ENCODE results near the gene TAS2R38.

TAS2R38 gene

DNA sequence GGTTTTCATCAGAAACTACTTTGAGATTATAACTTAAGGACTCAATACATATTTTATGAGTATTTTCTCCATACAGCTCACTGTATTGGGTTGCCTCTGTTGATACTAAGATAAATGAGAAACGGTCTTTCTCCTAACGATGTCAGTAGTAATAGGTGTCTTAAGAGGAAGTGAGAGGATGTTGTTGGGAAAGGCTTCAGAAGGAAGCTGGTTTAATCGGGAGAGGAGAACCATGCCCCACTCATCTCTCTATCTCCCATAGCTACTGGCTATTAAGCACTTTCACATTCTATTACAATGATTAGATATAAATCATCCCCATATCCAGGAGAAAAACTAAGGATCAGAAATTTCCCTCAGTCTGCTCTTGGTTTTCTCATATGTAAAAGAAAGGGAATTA is 28.8 kb downstream of the TAS2R38 start:
- no peak overlapping the region for H2AFZ ChIP-seq (ENCODE audit: low read depth)
- no peaks in the 10 kb centered on the region for H3K36me3 ChIP-seq (ENCODE audit: insufficient read depth)
- TF ChIP-seq, protein P1, sequence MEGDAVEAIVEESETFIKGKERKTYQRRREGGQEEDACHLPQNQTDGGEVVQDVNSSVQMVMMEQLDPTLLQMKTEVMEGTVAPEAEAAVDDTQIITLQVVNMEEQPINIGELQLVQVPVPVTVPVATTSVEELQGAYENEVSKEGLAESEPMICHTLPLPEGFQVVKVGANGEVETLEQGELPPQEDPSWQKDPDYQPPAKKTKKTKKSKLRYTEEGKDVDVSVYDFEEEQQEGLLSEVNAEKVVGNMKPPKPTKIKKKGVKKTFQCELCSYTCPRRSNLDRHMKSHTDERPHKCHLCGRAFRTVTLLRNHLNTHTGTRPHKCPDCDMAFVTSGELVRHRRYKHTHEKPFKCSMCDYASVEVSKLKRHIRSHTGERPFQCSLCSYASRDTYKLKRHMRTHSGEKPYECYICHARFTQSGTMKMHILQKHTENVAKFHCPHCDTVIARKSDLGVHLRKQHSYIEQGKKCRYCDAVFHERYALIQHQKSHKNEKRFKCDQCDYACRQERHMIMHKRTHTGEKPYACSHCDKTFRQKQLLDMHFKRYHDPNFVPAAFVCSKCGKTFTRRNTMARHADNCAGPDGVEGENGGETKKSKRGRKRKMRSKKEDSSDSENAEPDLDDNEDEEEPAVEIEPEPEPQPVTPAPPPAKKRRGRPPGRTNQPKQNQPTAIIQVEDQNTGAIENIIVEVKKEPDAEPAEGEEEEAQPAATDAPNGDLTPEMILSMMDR (conservative IDR thresholded peaks at IDR 0.05; ENCODE audit: low read depth, low read length): no peak
- H3K79me2 ChIP-seq (ENCODE audit: insufficient read depth, low read depth): no peaks in the 10 kb centered on the region
- H3K27ac ChIP-seq: no peak overlapping the region
- no peak overlapping the region for H3K4me2 ChIP-seq
- no peaks in the 10 kb centered on the region for H4K20me1 ChIP-seq (ENCODE audit: insufficient read depth)
- H3K4me1 ChIP-seq (ENCODE audit: low read depth, poor library complexity, severe bottlenecking): no peaks in the 10 kb centered on the region
- no peak overlapping the region for H3K4me3 ChIP-seq (IDR thresholded peaks at IDR 0.05; ENCODE audit: insufficient read depth, low read depth, low read length)
- no peaks in the 10 kb centered on the region for H3K27me3 ChIP-seq (ENCODE audit: insufficient read depth, low read depth)
- H3K9ac ChIP-seq: no peak overlapping the region

DNA sequence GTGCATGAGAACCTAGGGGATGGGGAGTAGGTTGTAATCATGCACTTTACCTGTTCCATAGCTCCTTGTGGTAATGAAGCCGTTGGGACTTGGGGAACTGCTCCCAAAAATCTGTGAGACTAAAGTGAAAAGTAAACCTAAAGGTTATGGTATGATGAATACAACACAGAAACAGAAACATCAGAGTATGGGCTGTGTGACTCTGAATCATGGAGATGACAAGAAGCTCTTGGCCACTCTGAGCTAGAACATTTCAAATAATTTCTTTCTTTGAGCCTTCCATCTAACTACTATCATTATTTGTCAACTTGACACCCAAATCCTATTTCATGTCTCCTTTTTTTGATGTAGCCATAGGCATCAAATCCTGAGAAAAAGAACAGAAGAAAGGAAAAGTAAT is 29.7 kb downstream of the TAS2R38 start:
- TF ChIP-seq, protein P1 (conservative IDR thresholded peaks at IDR 0.05; ENCODE audit: low read depth, low read length): no peak
- Histone ChIP-seq H3K27ac (no peak overlapping the region), H3K36me3 (ENCODE audit: insufficient read depth) (no peaks in the 10 kb centered on the region), H4K20me1 (ENCODE audit: insufficient read depth) (no peaks in the 10 kb centered on the region), H3K79me2 (ENCODE audit: insufficient read depth, low read depth) (no peaks in the 10 kb centered on the region), H2AFZ (ENCODE audit: low read depth) (no peak overlapping the region), H3K9ac (no peak overlapping the region), H3K4me3 (IDR thresholded peaks at IDR 0.05; ENCODE audit: insufficient read depth, low read depth, low read length) (no peak overlapping the region), H3K4me2 (no peak overlapping the region), H3K4me1 (ENCODE audit: low read depth, poor library complexity, severe bottlenecking) (no peaks in the 10 kb centered on the region), H3K27me3 (ENCODE audit: insufficient read depth, low read depth) (no peaks in the 10 kb centered on the region)

DNA sequence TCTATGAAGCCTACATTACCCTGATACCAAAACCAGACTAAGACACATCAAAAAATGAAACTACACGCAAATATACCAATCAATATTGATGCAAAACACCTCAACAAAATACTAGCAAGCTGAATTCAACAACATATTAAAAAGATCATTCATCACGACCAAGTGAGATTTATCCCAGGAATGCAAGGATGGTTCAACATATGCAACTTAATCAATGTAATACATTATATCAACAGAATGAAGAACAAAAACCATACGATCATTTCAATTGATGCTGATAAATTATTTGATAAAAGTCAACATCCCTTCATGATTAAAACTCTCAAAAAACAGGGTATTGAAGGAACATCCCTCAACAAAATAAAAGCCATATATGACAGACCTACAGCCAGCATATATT is 32.5 kb downstream of the TAS2R38 start:
- Histone ChIP-seq H3K9ac (no peak overlapping the region), H3K4me2 (no peak overlapping the region), H2AFZ (ENCODE audit: low read depth) (no peak overlapping the region), H3K27ac (no peak overlapping the region), H4K20me1 (ENCODE audit: insufficient read depth) (no peaks in the 10 kb centered on the region), H3K27me3 (ENCODE audit: insufficient read depth, low read depth) (no peaks in the 10 kb centered on the region), H3K4me3 (IDR thresholded peaks at IDR 0.05; ENCODE audit: insufficient read depth, low read depth, low read length) (no peak overlapping the region), H3K4me1 (ENCODE audit: low read depth, poor library complexity, severe bottlenecking) (no peaks in the 10 kb centered on the region), H3K36me3 (ENCODE audit: insufficient read depth) (no peaks in the 10 kb centered on the region), H3K79me2 (ENCODE audit: insufficient read depth, low read depth) (no peaks in the 10 kb centered on the region)
- TF ChIP-seq, protein P1 (conservative IDR thresholded peaks at IDR 0.05; ENCODE audit: low read depth, low read length): no peak

DNA sequence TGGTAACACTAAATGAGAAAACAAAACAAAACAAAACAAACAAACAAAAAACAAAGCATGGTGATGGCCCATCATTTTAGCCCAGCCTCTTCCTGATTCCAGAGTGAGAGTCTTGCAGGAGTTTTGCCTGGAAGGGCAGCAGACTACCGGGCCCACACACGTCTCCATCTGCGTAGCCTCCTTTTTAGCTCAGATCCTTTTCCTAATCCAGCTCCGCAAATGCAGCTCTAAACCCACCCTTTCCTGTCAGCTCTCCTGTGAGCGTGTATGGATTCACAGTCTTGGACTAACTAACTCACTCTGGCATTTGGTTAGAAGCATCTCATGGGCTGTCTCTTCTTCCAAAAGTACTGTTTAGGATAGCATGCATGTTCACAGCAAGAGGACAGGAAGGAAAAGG is 43.4 kb downstream of the TAS2R38 start:
- Histone ChIP-seq H3K79me2 (ENCODE audit: insufficient read depth, low read depth) (no peaks in the 10 kb centered on the region), H3K27me3 (ENCODE audit: insufficient read depth, low read depth) (no peaks in the 10 kb centered on the region), H3K27ac (no peak overlapping the region), H4K20me1 (ENCODE audit: insufficient read depth) (no peaks in the 10 kb centered on the region), H3K4me3 (IDR thresholded peaks at IDR 0.05; ENCODE audit: insufficient read depth, low read depth, low read length) (no peak overlapping the region), H3K4me2 (no peak overlapping the region), H3K36me3 (ENCODE audit: insufficient read depth) (no peaks in the 10 kb centered on the region), H2AFZ (ENCODE audit: low read depth) (no peak overlapping the region), H3K9ac (no peak overlapping the region), H3K4me1 (ENCODE audit: low read depth, poor library complexity, severe bottlenecking) (no peaks in the 10 kb centered on the region)
- TF ChIP-seq, protein P1 (conservative IDR thresholded peaks at IDR 0.05; ENCODE audit: low read depth, low read length): no peak

DNA sequence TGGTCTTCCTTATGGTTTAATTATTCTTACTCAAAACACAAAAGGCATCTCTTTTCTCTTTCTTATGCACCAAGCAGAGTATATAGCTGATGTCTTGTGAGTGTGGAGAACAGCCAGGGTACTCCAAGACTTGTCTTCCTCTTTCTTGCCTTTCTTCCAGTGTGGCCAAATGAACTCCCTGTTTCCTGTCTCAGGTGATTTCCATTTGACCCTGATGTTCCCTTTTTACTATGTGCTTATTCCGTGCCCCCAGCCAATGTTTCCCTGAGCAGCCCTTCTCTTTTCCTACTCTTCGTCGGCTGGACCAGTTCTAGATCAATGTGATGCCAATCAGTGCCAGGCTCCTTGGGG is 44.8 kb downstream of the TAS2R38 start:
- Histone ChIP-seq H3K27me3 (ENCODE audit: insufficient read depth, low read depth) (no peaks in the 10 kb centered on the region), H3K36me3 (ENCODE audit: insufficient read depth) (no peaks in the 10 kb centered on the region), H3K4me3 (IDR thresholded peaks at IDR 0.05; ENCODE audit: insufficient read depth, low read depth, low read length) (no peak overlapping the region), H4K20me1 (ENCODE audit: insufficient read depth) (no peaks in the 10 kb centered on the region), H3K4me1 (ENCODE audit: low read depth, poor library complexity, severe bottlenecking) (no peaks in the 10 kb centered on the region), H3K79me2 (ENCODE audit: insufficient read depth, low read depth) (no peaks in the 10 kb centered on the region), H3K9ac (no peak overlapping the region), H3K27ac (no peak overlapping the region), H3K4me2 (no peak overlapping the region), H2AFZ (ENCODE audit: low read depth) (no peak overlapping the region)
- TF ChIP-seq, protein P1 (conservative IDR thresholded peaks at IDR 0.05; ENCODE audit: low read depth, low read length): no peak

All from KMS-11 (cell line).